HG02884 (cell line): Measurements from ENCODE around the gene DPEP1.
"Not testable (repeated sequence)": the region's sequence is repeated elsewhere in the genome, so short reads cannot be mapped to it uniquely, and the experiment has no call there.

ENCODE experiments used
- ATAC-seq: cut with Tn5 transposase; IDR thresholded peaks from one replicate; pipeline ENCODE4 v1.9.1; 2021; ENCODE audit warnings: mild to moderate bottlenecking, moderate library complexity; ENCODE audit not compliant: unreplicated experiment

DPEP1 gene

DNA sequence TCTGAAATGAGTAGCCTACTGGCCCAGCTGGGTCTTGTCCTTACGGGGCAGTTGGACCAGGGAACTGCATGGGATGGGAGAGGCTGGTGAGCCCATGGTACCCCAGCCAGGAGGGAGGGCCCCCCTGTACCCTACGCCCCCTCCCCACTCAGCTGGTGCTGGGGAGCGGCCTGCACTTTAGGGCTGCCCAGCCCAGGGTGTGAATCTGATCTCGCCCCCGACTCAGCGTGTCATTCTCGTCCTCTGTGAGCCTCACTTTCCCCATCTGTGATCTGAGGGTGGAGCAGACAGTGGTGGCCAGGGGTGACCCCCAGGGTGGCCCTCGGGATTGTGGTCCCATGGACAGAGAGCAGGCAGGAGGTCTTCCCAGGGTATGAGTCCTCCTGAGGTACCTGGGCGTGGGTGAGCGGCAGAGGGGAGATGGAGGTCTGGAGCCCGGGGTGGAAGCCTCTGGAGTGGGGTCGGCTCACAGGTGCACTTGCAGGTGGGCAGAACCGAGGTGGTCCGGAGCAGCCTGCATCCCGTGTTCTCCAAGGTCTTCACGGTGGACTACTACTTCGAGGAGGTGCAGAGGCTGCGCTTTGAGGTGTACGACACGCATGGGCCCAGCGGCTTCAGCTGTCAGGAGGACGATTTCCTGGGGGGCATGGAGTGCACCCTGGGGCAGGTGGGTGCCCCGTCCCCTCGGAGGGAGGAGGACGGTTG lies 36.2 kb upstream of the DPEP1 start:
- ATAC-seq, result no peak

DNA sequence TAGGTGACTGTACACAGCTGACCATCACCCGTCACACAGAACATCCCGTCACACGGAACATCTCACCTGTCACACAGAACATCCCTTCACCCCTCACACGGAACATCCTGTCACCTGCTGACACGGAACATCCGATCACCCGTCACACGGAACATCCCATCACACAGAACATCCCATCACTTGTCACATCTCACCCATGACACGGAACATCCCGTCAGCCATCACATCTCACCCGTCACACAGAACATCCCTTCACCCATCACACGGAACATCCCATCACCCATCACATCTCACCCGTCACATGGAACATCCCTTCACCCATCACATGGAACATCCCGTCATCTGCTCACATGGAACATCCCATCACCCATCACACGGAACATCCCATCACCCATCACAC lies 34.1 kb upstream of the DPEP1 start:
- ATAC-seq, result no peak

DNA sequence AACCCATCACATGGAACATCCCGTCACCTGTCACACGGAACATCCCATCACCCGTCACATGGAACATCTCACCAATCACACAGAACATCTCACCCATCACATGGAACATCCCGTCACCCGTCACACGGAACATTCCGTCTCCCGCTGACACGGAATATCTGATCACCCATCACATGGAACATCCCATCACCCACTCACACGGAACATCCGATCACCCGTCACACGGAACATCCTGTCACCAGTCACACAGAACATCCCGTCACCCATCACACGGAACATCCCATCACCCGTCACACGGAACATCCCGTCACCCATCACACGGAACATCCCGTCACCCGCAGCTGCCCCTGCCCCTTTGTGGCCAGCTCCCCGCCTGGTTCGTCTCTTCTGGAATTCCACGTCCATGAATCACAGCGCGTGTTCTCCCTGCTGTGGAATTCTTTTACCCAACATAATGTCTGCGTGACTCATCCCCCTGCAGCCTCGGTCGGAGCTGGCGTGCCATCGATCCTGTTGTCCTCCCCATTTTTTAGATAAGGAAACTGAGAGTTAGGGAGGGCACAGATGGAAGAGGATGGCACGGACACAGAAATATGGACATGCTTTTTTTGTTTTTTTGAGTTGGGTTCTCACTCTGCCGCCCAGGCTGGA lies 32.3 kb upstream of the DPEP1 start:
- ATAC-seq, result no peak

DNA sequence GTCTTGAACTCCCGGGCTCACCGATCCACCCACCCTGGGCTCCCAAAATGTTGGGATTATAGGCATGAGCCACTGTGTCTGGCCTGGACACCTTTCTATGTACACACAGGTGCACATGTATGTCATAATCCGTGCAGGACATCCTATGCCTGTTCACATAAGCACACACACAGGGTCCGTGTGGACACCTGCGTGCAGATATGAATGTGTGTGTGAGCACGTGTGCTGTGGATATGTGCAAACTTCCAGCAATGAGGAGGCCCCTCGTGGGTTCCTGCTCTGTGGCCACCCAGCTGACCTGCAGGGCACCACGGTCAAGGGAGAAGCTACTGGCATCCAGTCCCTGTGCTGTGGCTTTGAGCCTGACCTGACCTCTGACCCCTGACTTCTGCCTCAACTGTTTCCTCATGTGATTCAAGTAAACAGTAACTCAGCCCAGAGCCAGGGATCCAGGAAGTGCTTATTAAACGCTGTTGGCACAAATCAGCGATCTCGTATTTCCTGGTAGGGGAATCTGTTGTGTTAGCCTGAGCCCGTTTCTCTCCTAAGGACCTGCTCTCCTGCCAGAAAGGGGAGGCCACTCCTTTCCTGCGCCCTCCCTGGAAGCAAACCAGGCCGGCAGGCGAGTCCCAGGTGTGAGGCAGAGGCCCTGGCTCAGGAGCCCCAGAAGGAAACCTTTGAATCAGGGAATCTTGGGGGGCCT lies 31.4 kb upstream of the DPEP1 start:
- no peak for ATAC-seq

DNA sequence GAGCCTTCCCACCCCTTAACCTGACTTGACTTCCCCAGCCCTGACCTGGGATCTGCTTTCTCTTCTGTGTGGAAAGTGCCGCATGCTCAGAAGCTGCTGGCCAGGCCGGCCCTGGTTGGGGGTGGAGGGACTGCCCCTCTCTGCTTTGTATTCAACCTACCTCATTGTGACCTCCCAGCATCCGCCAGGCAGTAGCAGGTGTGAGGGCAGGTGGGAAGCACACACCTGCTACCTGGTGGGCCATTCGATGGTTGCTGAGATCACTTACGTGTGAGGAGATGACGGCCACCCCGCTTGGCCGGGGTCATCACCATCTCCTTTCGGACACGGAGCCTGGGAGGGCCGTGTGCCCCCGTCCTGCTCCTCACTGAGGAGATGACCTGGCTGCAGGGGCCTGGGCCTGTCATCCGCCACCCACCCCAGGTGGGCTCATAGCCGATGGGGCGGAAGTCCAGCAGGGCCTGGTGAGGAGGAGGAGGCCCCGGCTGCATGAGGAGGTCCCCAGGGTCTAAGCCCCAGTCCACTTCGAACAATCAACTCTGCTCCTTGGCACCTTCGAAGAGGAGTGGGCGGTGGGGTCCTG lies 30.7 kb upstream of the DPEP1 start:
- no peak for ATAC-seq

DNA sequence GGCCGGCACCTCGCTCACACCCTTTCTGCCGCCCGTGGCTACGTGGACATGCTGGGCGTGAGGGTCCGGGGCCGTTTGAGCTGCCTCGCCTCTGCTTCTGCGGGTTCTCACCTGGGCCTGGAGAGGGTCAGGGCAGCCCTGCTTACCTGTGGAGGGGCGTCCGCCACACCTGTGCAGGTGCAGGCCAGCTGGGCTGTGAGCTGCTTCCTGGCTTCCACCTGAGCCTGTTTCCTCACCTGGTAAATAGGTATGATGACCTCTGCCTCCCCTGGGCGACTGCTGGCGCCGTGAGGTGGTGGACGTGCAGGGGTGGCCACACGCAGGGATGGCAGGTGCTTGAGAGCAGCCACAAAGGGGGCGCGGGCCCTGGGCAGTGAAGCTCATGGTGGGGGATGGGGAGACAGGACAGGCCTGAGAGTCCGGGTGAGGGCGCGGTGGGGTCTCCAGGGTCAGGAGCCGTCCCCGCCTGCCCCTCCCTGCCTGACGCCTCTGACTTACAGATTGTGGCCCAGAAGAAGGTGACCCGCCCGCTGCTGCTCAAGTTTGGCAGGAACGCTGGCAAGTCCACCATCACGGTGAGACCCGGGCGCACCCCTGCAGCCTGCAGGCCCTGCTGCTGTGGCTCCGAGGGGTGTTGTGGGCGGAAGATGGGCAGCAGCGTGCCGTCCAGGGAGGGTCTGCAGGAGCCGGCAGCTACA lies 30.1 kb upstream of the DPEP1 start:
- ATAC-seq, result no peak

DNA sequence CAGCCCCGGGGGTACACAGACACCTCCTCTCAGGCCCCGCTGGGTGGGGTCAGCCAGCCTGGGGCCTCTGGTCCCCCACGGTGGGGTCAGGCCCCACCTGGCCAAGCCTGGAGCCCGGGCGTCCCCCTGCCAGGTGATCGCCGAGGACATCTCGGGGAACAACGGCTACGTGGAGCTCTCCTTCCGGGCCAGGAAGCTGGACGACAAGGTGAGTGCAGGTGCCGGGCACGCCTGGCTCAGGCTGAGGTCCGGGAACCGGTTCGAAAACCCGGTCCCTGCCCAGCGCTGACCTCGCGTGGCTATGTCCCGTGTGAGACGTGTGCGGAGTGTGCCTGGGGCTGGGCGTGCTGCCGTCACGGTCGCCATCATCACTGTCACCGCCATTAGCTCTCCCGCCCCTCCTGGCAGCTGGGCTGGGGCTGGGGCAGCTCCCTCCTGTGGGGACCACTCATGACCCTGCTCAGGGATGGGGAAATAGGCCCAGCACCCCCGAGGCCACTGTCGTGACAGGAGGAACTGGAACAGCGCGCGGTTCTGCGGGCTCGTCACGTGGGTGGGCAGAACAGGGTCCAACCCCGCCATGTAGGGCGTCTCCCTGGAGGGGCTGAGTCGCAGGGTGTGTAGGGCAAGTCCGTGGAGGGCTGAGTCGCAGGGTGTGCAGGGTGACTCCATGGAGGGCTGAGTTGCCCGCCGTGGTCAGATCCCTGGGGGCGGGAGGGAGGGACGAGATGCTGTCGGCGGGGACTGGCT lies 29.4 kb upstream of the DPEP1 start:
- no peak for ATAC-seq

DNA sequence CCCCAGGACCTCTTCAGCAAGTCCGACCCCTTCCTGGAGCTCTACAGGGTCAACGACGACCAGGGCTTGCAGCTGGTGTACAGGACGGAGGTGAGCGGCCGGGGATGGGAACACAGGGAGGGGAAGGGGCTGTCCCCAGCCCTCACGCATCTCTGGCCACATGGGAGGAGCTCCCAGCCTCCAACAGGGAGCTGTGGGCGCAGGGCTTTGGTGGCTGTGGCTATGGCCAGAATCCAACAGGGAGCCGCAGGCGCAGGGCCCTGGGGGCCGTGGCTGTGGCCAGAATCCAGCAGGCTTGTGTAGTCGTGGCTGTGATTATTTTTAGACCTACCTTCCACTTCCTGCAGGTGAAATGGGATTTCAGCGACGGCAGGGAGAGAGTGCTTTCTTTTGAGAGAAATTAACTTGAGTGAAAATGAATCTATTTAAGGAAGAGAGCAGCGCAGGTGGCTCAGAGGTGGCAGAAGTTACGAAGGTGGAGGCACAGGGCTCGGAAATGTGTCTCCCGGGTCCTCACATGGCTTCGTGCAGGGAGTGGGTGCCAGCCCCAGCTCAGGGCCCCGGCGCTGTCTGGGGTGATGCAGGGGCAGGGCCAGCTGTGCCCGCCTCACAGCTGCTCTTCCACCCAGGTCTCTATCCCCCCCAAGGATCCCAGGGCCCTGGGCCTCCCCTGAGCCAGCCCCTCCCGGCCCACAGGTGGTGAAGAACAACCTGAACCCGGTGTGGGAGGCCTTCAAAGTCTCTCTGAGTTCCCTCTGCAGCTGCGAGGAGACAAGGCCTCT lies 28.5 kb upstream of the DPEP1 start:
- ATAC-seq, result no peak

DNA sequence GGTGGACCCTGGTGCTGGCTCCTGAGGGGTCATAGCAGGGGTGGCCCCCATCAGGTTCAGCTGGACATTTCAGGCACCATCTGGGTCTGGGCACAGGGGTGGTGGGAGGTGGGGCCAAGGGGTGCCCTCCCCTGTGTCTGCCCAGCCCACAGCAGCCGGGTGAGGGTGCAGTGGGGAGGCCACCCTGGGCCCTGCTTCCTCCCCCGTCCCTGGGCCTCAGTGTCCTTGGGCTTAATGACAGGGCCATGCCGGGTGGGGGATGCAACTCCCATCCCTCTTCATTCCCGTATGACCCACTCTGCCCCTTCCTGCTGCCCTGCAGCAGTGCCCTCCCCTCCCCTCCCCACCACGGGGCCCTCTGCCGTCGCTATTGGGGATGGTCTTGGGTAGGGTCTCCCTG lies 27.2 kb upstream of the DPEP1 start:
- no peak for ATAC-seq

DNA sequence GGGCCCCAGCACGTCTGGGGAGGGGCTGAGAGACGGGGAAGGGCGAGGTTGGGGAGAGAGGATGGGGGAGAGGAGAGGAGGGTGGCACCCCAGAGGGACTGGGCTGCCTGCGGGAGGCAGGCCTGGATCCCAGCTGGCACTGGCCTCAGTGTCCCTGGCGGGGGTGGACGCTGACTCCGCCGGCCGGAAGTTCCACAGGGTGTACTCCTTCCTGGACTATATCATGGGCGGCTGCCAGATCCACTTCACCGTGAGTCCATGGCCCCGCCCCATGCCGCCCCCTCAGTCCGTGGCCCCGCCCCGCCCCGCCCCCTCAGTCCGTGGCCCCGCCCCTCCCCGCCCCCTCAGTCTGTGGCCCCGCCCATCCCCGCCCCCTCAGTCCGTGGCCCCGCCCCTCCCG lies 26.6 kb upstream of the DPEP1 start:
- no peak for ATAC-seq

DNA sequence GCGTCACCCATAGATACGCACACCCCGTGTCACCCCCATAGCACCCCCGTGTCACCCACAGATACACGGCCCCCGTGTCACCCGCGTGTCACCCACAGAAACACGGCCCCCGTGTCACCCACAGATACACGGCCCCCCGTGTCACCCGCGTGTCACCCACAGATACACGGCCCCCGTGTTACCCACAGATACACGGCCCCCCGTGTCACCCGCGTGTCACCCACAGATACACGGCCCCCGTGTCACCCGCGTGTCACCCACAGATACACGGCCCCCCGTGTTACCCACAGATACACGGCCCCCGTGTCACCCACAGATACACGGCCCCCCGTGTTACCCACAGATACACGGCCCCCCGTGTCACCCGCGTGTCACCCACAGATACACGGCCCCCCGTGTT lies 25.8 kb upstream of the DPEP1 start:
- not testable (repeated sequence) for ATAC-seq

DNA sequence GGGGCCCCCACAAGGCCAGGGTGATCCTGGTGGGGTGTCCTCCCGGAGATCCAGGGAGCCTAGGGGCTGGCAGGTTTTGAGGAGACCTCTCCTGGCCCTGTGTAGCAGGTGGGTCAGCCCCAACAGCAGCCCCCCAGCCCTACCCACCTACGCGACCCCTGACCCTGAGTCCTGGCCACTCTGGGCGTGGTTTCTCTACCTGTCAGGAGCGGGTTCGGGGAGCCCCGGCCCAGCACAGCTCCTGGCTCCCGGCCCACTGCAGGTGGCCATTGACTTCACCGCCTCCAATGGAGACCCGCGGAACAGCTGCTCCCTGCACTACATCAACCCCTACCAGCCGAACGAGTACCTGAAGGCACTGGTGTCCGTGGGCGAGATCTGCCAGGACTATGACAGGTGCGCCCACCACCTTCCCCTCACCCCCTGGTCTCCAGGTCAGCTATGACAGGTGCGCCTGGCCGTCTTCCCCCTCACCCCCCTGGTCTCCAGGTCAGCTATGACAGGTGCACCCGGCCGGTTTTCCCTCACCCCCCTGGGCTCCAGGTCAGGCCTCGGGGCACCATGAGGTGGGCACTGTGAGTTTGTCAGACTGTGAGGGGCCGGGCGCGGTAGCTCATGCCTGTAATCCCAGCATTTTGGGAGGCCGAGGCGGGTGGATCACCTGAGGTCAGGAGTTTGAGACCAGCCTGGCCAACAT lies 24.9 kb upstream of the DPEP1 start:
- no peak for ATAC-seq

DNA sequence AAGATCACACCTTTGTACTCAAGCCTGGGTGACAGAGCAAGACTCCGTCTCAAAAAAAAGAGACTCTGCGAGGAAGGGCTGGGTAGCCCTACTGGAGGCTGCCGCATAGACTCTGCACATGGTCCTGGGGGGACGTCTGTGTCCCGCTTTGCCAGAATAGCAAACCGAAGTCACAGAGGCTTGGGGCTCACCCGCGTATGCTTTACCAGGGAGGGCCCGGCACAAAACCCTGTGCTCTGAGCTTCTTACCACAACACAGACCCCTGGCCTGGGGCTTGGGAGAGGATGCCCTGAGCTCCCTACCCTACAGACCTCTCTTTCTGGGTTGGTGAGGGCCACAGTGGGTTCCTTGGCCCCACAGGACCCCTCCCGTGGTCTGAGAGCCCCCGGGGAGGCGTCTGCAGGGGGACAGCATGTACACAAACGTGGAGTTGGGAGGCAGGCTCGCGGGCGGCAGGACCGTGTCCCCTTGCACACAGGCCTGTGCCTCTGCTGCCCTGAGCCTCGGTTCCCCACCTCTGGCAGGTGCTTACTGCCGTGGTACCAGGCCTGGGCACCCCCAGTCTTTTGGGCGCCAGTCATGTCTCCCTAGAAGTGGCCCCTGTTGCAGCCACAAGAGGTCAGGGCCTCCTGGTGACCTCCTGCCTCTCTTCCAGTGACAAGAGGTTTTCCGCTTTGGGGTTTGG lies 24.1 kb upstream of the DPEP1 start:
- ATAC-seq, result no peak

DNA sequence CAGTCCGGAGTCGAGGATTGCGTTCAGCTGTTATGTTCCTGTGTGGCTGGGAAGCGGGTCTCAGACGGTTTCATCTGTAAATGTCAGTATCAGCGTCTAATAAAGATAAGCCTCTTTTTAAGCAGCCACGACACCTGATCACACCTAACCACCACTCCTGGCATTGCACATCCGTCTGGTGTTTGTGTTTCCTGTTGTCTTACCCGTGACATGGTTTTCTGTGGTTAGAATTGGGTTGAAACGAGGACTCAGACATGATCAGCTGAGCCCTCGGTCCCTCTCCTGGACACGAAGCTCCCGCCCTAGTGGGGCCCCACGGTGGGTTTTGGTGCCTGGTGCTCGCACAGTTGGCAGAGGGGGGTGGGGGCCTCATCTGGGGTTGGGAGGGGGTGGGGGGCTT lies 19.6 kb upstream of the DPEP1 start:
- no peak for ATAC-seq

DNA sequence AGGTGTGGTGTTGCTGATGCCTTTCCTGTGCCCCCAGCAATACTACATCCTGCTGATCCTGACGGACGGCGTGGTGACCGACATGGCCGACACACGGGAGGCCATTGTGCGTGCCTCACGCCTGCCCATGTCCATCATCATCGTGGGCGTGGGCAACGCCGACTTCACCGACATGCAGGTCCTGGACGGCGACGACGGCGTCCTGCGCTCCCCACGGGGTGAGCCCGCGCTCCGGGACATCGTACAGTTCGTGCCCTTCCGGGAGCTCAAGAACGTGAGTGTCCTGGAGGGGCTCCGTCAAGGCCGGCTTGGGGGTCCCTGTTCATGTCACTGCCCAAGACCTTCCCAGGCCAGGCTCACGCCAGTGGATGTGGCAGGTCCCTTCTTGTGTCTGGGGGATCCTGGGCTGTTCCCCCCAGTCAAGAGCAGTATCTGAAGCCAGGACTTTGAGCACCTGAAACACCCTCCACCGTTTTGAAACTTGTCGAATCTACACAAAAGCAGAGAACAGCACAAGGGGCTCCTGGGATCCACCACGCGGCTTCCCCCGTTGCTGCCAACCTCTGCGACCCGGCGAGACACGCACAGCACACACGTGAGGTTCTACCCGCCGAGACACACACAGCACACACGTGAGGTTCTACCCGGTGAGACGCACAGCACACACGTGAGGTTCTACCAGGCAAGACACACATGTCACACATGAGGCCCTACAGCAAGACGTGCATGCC lies 17.9 kb upstream of the DPEP1 start:
- no peak for ATAC-seq

DNA sequence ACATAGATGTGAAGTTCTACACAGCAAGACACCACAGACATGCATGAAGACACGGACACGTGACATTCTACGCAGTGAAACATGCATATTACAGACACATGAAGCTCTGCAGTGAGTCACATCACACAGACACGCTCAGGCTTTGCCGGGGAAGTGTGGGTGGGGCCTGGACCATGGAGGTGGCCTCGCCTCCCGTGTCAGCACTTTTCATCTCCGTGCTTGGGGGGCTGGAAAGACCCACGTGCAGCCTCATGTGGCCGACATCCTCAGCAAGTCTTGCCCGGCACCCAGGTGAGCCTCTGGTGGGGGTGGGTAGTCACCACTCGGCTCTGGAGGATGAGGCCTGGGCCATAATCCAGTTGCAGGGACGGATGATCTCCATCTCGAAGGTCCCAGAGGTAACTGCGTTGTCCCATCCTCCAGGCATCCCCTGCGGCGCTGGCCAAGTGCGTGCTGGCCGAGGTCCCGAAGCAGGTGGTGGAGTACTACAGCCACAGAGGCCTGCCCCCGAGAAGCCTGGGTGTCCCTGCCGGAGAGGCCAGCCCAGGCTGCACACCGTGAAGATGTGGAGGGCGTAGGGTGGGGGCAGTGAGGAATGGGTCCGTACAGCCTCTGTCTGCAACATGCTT lies 17.3 kb upstream of the DPEP1 start:
- no peak for ATAC-seq

DNA sequence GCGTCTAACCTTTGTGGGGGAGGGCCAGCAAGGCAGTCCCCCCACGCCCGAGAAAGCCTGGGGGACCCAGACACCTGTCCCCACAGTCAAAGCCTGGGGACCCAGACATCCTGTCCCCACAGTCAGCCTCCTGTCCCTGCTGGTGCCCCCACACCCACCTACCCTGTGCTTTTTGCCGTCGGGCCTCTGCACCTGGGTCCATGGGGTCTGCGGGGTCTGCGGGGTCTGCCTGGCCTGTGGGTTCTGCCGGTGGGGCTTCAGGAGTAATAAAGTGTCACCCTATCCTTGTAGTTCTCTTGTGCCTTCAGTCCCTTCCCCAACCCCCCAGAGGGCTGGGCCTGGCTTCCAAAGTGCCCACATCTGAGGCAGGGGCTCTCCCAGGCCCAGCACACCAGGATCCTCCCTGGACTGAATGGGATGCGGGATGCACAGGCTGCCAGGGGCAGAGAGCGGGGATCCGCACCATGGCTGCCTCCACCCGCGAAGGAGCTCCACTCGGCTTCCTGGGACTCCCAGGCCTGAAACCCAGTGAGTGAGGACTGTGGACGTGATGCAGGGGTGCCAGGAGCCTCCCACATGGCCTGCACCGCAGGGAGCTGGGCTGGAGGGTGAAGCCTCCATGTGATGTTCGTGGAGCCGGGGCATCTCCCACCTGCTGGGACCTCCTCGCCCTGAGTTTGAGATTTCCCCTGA lies 16.3 kb upstream of the DPEP1 start:
- ATAC-seq, result no peak
